DMS79 (cell line): Measurements from ENCODE around the gene DHRS4L2.

Experiments
- DNase-seq: peaks from one replicate; lab custom pipeline; 2025; lab: John Stamatoyannopoulos, UW

Gene DHRS4L2

DNA sequence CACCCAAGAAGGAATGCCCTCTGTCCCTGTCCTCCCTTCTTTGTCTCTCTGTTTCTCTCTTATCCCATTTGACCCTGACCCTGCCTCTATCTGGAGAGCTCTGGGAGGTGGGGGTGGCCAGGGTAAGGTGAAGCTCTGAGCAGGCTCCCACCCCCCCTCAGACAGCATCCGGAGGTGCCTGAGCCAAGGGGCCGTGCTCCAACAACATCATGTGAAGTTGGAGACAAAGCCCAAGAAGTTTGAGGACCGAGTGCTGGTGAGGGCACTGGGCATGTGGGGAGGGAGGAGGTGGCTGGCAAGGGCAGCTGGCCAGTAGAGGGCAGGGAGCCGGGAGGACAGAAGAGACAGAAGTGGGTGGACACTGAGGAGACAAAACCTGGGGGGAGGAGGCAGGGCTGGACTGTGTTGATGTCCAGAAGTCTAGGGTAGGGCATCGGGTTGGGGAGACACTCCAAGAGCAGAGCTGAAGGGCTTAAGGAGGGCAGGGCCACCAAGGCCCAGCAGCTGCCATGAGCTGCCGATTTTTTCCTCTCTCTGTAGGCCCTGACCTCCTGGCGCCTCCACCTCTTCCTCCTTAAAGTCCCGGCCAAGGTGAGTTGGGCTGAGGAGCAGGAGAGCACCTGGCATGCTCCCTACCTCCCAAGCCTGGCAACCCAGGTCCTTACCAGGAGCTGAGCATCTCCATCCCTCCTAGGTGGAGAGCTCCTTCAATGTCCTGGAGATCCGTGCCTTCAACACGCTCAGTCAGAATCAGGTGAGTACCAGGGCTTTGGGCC is 65.0 kb downstream of the DHRS4L2 start:
- DNase-seq: no peak

DNA sequence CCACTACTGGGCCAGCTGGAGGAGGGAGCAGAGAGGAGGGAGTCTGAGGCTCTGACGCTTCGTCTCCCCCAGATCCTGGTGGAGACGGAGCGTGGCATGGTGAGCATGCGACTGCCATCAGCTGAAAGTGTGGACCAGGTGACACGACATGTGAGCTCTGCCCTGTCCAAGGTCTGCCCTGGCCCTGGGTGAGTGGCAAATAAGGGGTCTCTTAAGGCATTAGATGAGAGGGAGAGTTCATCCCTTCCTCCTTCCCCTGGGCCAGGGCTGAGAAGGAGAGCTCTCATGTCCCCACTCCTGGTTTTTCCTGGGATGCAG is 65.6 kb downstream of the DHRS4L2 start:
- DNase-seq: no peak

GRCh38 chr14:24054646-24055045 is 65.9 kb downstream of the DHRS4L2 start:
- no peak for DNase-seq
